Immature natural killer cell (primary cell): ENCODE data around the gene PSME3. TPM values are rescaled to one million over a fixed set of nuclear protein-coding genes. Genes with fewer than 3 reads are reported as not detected.

Experiments
- DNase-seq, 3 donors: peaks; one replicate each; pipeline ENCODE4 v3.0.0; 2022; ENCODE audit warnings: mixed read lengths in 1 of 3
- H3K27ac Mint-ChIP-seq, 6 donors: one replicate each; pipeline ENCODE4 v1.8.0; 2020; ENCODE audit warnings: mixed read lengths in 6 of 6, mild to moderate bottlenecking in 5 of 6, inconsistent platforms in 4 of 6, moderate library complexity in 3 of 6
- H3K27me3 Mint-ChIP-seq, 3 donors: one replicate each; pipeline ENCODE4 v1.8.0; 2020 to 2021; ENCODE audit warnings: low read depth in 3 of 3, mild to moderate bottlenecking in 3 of 3, mixed read lengths in 3 of 3, moderate library complexity in 3 of 3, inconsistent platforms in 1 of 3
- H3K36me3 Mint-ChIP-seq, 3 donors: one replicate each; pipeline ENCODE4 v1.8.0; 2020; ENCODE audit warnings: mixed read lengths in 3 of 3, inconsistent platforms in 2 of 3, mild to moderate bottlenecking in 2 of 3
- H3K4me1 Mint-ChIP-seq, 2 donors: one replicate each; pipeline ENCODE4 v1.8.0; 2020; ENCODE audit warnings: inconsistent platforms in 2 of 2, mild to moderate bottlenecking in 2 of 2, mixed read lengths in 2 of 2, moderate library complexity in 1 of 2
- H3K4me3 Mint-ChIP-seq, 5 donors: one replicate each; pipeline ENCODE4 v1.8.0; 2020; ENCODE audit warnings: mild to moderate bottlenecking in 5 of 5, mixed read lengths in 5 of 5, inconsistent platforms in 3 of 5, moderate library complexity in 3 of 5
- H3K9me3 Mint-ChIP-seq, 6 donors: one replicate each; pipeline ENCODE4 v1.8.0; 2020; ENCODE audit warnings: mild to moderate bottlenecking in 6 of 6, mixed read lengths in 6 of 6, inconsistent platforms in 4 of 6, moderate library complexity in 3 of 6
- polyA plus RNA-seq, 3 donors: library from polyadenylated mRNA; unstranded; fragments of 300-500 nt; fragmentation: Illumina TruSeq; gene quantifications; one replicate each; pipeline ENCODE4 v1.2.3, GENCODE V29; 2021

The PSME3 gene
- 100 to 1,000 TPM; 122 to 200 (median 161) TPM for polyA plus RNA-seq

- H3K27me3 Mint-ChIP-seq, result peaks cover 0 to 16% (median 10%) of the 10 kb centered on the region in 3 donors
- peak within 1 kb of the TSS; percentile 94 to 98 (median 97) for H3K4me3 Mint-ChIP-seq
- peak within 1 kb of the TSS; percentile 98 to 99 (median 98) for H3K27ac Mint-ChIP-seq
- H3K9me3 Mint-ChIP-seq, result no peaks in the 10 kb centered on the region
- DNase-seq, result peak; percentile 90 to 91 (median 90)
- peaks cover 23 to 24% of the 10 kb centered on the region in 2 donors for H3K4me1 Mint-ChIP-seq
- H3K36me3 Mint-ChIP-seq, result peaks cover 5 to 9% (median 5%) of the 10 kb centered on the region in 3 donors
Observed at GRCh38 chr17:42832934-42833766, at the start of gene PSME3. PSME3 (plus strand) TSS chr17:42833397; CDS start chr17:42833632, 235 bp downstream.

GRCh38 chr17:42783791-42784138 is 49.4 kb upstream of the PSME3 start:
- Mint-ChIP-seq H3K27ac (no peak overlapping the region), H3K4me3 (peak overlapping the region in 1 of 5 donors; percentile 3), H3K36me3 (peaks cover 6 to 13% (median 13%) of the 10 kb centered on the region in 3 donors), H3K9me3 (no peaks in the 10 kb centered on the region), H3K4me1 (peaks cover 0 to 11% of the 10 kb centered on the region in 2 donors), H3K27me3 (peaks cover 20 to 31% (median 31%) of the 10 kb centered on the region in 3 donors)
- no peak for DNase-seq

GRCh38 chr17:42784409-42784808 is 48.8 kb upstream of the PSME3 start:
- Mint-ChIP-seq H3K9me3 (no peaks in the 10 kb centered on the region), H3K36me3 (peaks cover 4 to 10% (median 7%) of the 10 kb centered on the region in 3 donors), H3K27ac (no peak overlapping the region), H3K4me1 (peaks cover 0 to 9% of the 10 kb centered on the region in 2 donors), H3K27me3 (peaks cover 20 to 31% (median 31%) of the 10 kb centered on the region in 3 donors), H3K4me3 (no peak overlapping the region)
- no peak for DNase-seq

GRCh38 chr17:42784811-42785592 is 48.2 kb upstream of the PSME3 start:
- Mint-ChIP-seq H3K27ac (no peak overlapping the region), H3K4me1 (peaks cover 0 to 4% of the 10 kb centered on the region in 2 donors), H3K4me3 (no peak overlapping the region), H3K36me3 (peaks cover 0 to 6% (median 3%) of the 10 kb centered on the region in 3 donors), H3K27me3 (peaks cover 20 to 31% (median 31%) of the 10 kb centered on the region in 3 donors), H3K9me3 (no peaks in the 10 kb centered on the region)
- no peak for DNase-seq

GRCh38 chr17:42787266-42787665 is 45.9 kb upstream of the PSME3 start:
- Mint-ChIP-seq H3K9me3 (no peaks in the 10 kb centered on the region), H3K27me3 (peaks cover 16 to 31% (median 27%) of the 10 kb centered on the region in 3 donors), H3K4me1 (no peaks in the 10 kb centered on the region), H3K4me3 (no peak overlapping the region), H3K36me3 (peaks cover 0 to 6% (median 0%) of the 10 kb centered on the region in 3 donors), H3K27ac (no peak overlapping the region)
- DNase-seq, result no peak

- H3K36me3 Mint-ChIP-seq, result peaks cover 0 to 10% (median 3%) of the 10 kb centered on the region in 3 donors
- no peak for DNase-seq
- no peaks in the 10 kb centered on the region for H3K9me3 Mint-ChIP-seq
- peaks cover 3 to 6% (median 6%) of the 10 kb centered on the region in 3 donors for H3K27me3 Mint-ChIP-seq
- H3K4me3 Mint-ChIP-seq, result no peak overlapping the region
- H3K27ac Mint-ChIP-seq, result no peak overlapping the region
- peaks cover 3 to 7% of the 10 kb centered on the region in 2 donors for H3K4me1 Mint-ChIP-seq
Observed at GRCh38 chr17:42791948-42792347, 41.2 kb upstream of the PSME3 start.

GRCh38 chr17:42792545-42792944 is 40.7 kb upstream of the PSME3 start:
- Mint-ChIP-seq H3K9me3 (no peaks in the 10 kb centered on the region), H3K36me3 (peaks cover 0 to 10% (median 3%) of the 10 kb centered on the region in 3 donors), H3K27me3 (peaks cover 3 to 6% (median 3%) of the 10 kb centered on the region in 3 donors), H3K4me3 (no peak overlapping the region), H3K4me1 (peaks cover 6 to 13% of the 10 kb centered on the region in 2 donors), H3K27ac (no peak overlapping the region)
- no peak for DNase-seq

GRCh38 chr17:42795061-42795460 is 38.1 kb upstream of the PSME3 start:
- Mint-ChIP-seq H3K9me3 (no peaks in the 10 kb centered on the region), H3K4me1 (peaks cover 19 to 27% of the 10 kb centered on the region in 2 donors), H3K4me3 (no peak overlapping the region), H3K36me3 (peaks cover 0 to 10% (median 3%) of the 10 kb centered on the region in 3 donors), H3K27me3 (peaks cover 2 to 6% (median 5%) of the 10 kb centered on the region in 3 donors), H3K27ac (no peak overlapping the region)
- no peak for DNase-seq

GRCh38 chr17:42795465-42795864 is 37.7 kb upstream of the PSME3 start:
- Mint-ChIP-seq H3K4me1 (peaks cover 19 to 27% of the 10 kb centered on the region in 2 donors), H3K9me3 (no peaks in the 10 kb centered on the region), H3K27me3 (peaks cover 2 to 6% (median 5%) of the 10 kb centered on the region in 3 donors), H3K36me3 (peaks cover 0 to 10% (median 3%) of the 10 kb centered on the region in 3 donors), H3K4me3 (peak overlapping the region in 1 of 5 donors; percentile 7), H3K27ac (no peak overlapping the region)
- DNase-seq, result no peak

GRCh38 chr17:42796066-42796758 is 37.0 kb upstream of the PSME3 start:
- Mint-ChIP-seq H3K27ac (no peak overlapping the region), H3K36me3 (peaks cover 0 to 10% (median 3%) of the 10 kb centered on the region in 3 donors), H3K9me3 (no peaks in the 10 kb centered on the region), H3K4me1 (peaks cover 19 to 27% of the 10 kb centered on the region in 2 donors), H3K4me3 (peak overlapping the region in 4 of 5 donors; percentile 13 to 54 (median 31)), H3K27me3 (peaks cover 2 to 6% (median 5%) of the 10 kb centered on the region in 3 donors)
- no peak for DNase-seq

- H3K27ac Mint-ChIP-seq, result peak overlapping the region in 2 of 6 donors; percentile 28 to 43
- H3K27me3 Mint-ChIP-seq, result peaks cover 2 to 6% (median 5%) of the 10 kb centered on the region in 3 donors
- peak overlapping the region; percentile 93 to 98 (median 95) for H3K4me3 Mint-ChIP-seq
- H3K36me3 Mint-ChIP-seq, result peaks cover 0 to 10% (median 3%) of the 10 kb centered on the region in 3 donors
- DNase-seq, result no peak
- H3K4me1 Mint-ChIP-seq, result peaks cover 19 to 27% of the 10 kb centered on the region in 2 donors
- H3K9me3 Mint-ChIP-seq, result no peaks in the 10 kb centered on the region
Observed at GRCh38 chr17:42797067-42798007, 35.9 kb upstream of the PSME3 start.

- Mint-ChIP-seq H3K36me3 (peaks cover 0 to 10% (median 3%) of the 10 kb centered on the region in 3 donors), H3K27ac (peak overlapping the region; percentile 56 to 91 (median 82)), H3K27me3 (peaks cover 2 to 6% (median 5%) of the 10 kb centered on the region in 3 donors), H3K9me3 (no peaks in the 10 kb centered on the region), H3K4me3 (peak overlapping the region; percentile 93 to 98 (median 95)), H3K4me1 (peaks cover 19 to 27% of the 10 kb centered on the region in 2 donors)
- DNase-seq, result no peak
Observed at GRCh38 chr17:42798011-42798382, 35.2 kb upstream of the PSME3 start.
